ENCODE measurements around the gene MAG. TPM values are rescaled to one million over a fixed set of nuclear protein-coding genes. Genes with fewer than 3 reads are reported as not detected.
A peak's percentile ranks its signal among the peaks of the same experiment; 100 is the strongest.

Gene MAG
- total RNA-seq, 1 donor = not detected

- Histone ChIP-seq H2AFZ (ENCODE audit: low read length) (no peak overlapping the region), H3K79me2 (ENCODE audit: insufficient read depth, low read length) (no peaks in the 10 kb centered on the region), H3K4me2 (ENCODE audit: insufficient read depth, low read length) (no peak overlapping the region), H3K27me3 (ENCODE audit: insufficient read depth, low read length) (no peaks in the 10 kb centered on the region), H4K20me1 (ENCODE audit: insufficient read depth, low read length) (no peaks in the 10 kb centered on the region), H3K9me3 (ENCODE audit: low read depth, low read length) (no peaks in the 10 kb centered on the region), H3K27ac (ENCODE audit: low read depth, low read length) (no peak overlapping the region), H3K4me1 (ENCODE audit: insufficient read depth, low read length) (no peaks in the 10 kb centered on the region), H3K36me3 (ENCODE audit: insufficient read depth, low read length) (no peaks in the 10 kb centered on the region), H3K4me3 (ENCODE audit: insufficient read depth, low read length) (no peak overlapping the region)
- no peak for TF ChIP-seq CTCF (IDR thresholded peaks at IDR 0.05; ENCODE audit: extremely low read depth, low read depth, low read length)
- no peak for DNase-seq (ENCODE audit: insufficient read length, low spot score, missing footprints)
These were observed 12.1 kb downstream of the MAG start for GRCh38 chr19:35304036-35304435.

GRCh38 chr19:35305181-35305580 is 13.2 kb downstream of the MAG start:
- no peaks in the 10 kb centered on the region for H3K4me1 ChIP-seq (ENCODE audit: insufficient read depth, low read length)
- no peak for TF ChIP-seq CTCF (IDR thresholded peaks at IDR 0.05; ENCODE audit: extremely low read depth, low read depth, low read length)
- H3K27ac ChIP-seq (ENCODE audit: low read depth, low read length) = no peak overlapping the region
- no peak overlapping the region for H2AFZ ChIP-seq (ENCODE audit: low read length)
- H3K27me3 ChIP-seq (ENCODE audit: insufficient read depth, low read length) = no peaks in the 10 kb centered on the region
- no peaks in the 10 kb centered on the region for H3K79me2 ChIP-seq (ENCODE audit: insufficient read depth, low read length)
- peak; percentile 76 for DNase-seq (ENCODE audit: insufficient read length, low spot score, missing footprints)
- no peaks in the 10 kb centered on the region for H4K20me1 ChIP-seq (ENCODE audit: insufficient read depth, low read length)
- no peaks in the 10 kb centered on the region for H3K9me3 ChIP-seq (ENCODE audit: low read depth, low read length)
- no peak overlapping the region for H3K4me2 ChIP-seq (ENCODE audit: insufficient read depth, low read length)
- H3K36me3 ChIP-seq (ENCODE audit: insufficient read depth, low read length) = no peaks in the 10 kb centered on the region
- H3K4me3 ChIP-seq (ENCODE audit: insufficient read depth, low read length) = no peak overlapping the region

GRCh38 chr19:35306473-35307246 is 14.7 kb downstream of the MAG start:
- TF ChIP-seq CTCF (IDR thresholded peaks at IDR 0.05; ENCODE audit: extremely low read depth, low read depth, low read length) = peak; percentile 23
- Histone ChIP-seq H3K4me3 (ENCODE audit: insufficient read depth, low read length) (no peak overlapping the region), H3K36me3 (ENCODE audit: insufficient read depth, low read length) (no peaks in the 10 kb centered on the region), H3K4me1 (ENCODE audit: insufficient read depth, low read length) (no peaks in the 10 kb centered on the region), H2AFZ (ENCODE audit: low read length) (no peak overlapping the region), H3K9me3 (ENCODE audit: low read depth, low read length) (no peaks in the 10 kb centered on the region), H3K4me2 (ENCODE audit: insufficient read depth, low read length) (no peak overlapping the region), H3K79me2 (ENCODE audit: insufficient read depth, low read length) (no peaks in the 10 kb centered on the region), H3K27ac (ENCODE audit: low read depth, low read length) (no peak overlapping the region), H3K27me3 (ENCODE audit: insufficient read depth, low read length) (no peaks in the 10 kb centered on the region), H4K20me1 (ENCODE audit: insufficient read depth, low read length) (no peaks in the 10 kb centered on the region)
- peak; percentile 77 for DNase-seq (ENCODE audit: insufficient read length, low spot score, missing footprints)

GRCh38 chr19:35307931-35308330 is 16.0 kb downstream of the MAG start:
- H3K4me1 ChIP-seq (ENCODE audit: insufficient read depth, low read length) = no peaks in the 10 kb centered on the region
- no peak overlapping the region for H3K4me2 ChIP-seq (ENCODE audit: insufficient read depth, low read length)
- no peak overlapping the region for H3K4me3 ChIP-seq (ENCODE audit: insufficient read depth, low read length)
- H3K27ac ChIP-seq (ENCODE audit: low read depth, low read length) = no peak overlapping the region
- no peak for TF ChIP-seq CTCF (IDR thresholded peaks at IDR 0.05; ENCODE audit: extremely low read depth, low read depth, low read length)
- H3K79me2 ChIP-seq (ENCODE audit: insufficient read depth, low read length) = no peaks in the 10 kb centered on the region
- no peak overlapping the region for H2AFZ ChIP-seq (ENCODE audit: low read length)
- DNase-seq (ENCODE audit: insufficient read length, low spot score, missing footprints) = no peak
- H3K9me3 ChIP-seq (ENCODE audit: low read depth, low read length) = no peaks in the 10 kb centered on the region
- no peaks in the 10 kb centered on the region for H3K27me3 ChIP-seq (ENCODE audit: insufficient read depth, low read length)
- H4K20me1 ChIP-seq (ENCODE audit: insufficient read depth, low read length) = no peaks in the 10 kb centered on the region
- H3K36me3 ChIP-seq (ENCODE audit: insufficient read depth, low read length) = no peaks in the 10 kb centered on the region

All from osteoblast (primary cell).